HL-60/S4 treated with phorbol 12-myristate 13-acetate at 8.2 ng/mL for 4 days and 3 days (cell line): Measurements from ENCODE around the gene CELF4.

Experiments
- in situ Hi-C: fragments of 300-500 bp; cut with MboI; formaldehyde crosslinking; loops from 2 replicates; pipeline ENCODE4 v1.15.0; 2022; ENCODE audit warnings: low sequenced_read_pairs

Gene CELF4

DNA sequence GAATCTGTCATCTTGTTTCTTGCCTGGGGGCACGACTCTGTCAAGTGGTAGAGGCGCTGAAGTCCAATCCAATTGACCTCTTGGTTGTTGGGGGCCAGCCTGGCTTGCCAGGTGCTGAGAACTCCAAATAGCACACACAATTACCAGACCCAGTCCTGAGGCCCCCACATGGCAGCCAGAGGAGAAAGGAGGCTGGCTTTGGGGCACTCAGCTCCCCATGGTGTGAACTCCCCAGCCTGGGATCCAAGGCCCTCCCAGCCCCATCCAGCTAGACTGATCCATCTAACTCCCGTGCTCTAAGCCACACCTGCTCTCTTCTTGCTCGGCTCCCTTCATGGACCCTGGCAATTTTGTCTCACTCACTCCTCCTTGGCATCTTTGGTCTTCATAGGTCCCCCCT, 170.0 kb downstream of the CELF4 start:
- in situ Hi-C loops: no loop called here

DNA sequence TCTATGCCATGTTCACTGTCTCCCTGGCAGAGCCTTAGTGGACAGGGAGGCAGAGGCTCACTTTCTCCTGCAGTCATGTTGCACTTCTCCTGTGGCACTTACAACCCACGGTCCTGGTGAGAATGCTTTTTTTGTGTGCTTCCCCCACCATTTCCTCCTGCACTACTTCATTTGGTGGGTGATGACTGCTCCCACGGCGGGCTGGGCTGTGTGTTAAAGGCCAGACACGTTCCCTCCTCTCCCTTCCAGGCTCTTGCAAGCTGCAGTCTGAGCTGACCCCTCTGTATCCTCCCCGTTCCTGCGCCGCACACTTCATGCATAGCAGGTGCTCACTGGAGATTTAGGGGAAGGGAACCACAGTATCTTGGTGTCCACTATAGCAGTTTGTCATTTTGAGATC, 170.5 kb downstream of the CELF4 start:
- in situ Hi-C loops: no loop called here

DNA sequence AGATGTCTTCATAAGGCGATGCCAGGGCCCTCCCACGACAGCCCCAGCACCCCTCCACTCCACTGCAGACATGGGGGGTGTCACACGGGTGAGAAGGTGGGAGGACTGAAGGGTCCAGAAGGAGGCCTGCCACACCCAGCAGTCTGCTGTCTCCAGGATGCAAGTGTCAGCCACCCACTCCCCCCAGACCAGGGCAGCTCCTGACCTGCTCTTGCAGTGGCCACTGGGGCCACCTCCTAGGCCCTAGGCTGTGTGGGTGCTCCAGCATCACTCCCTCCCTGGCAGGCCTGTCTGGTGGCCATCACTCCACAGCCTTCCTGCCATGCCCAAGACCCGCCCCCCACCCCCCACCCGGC, 171.0 kb downstream of the CELF4 start:
- in situ Hi-C loops: no loop called here

DNA sequence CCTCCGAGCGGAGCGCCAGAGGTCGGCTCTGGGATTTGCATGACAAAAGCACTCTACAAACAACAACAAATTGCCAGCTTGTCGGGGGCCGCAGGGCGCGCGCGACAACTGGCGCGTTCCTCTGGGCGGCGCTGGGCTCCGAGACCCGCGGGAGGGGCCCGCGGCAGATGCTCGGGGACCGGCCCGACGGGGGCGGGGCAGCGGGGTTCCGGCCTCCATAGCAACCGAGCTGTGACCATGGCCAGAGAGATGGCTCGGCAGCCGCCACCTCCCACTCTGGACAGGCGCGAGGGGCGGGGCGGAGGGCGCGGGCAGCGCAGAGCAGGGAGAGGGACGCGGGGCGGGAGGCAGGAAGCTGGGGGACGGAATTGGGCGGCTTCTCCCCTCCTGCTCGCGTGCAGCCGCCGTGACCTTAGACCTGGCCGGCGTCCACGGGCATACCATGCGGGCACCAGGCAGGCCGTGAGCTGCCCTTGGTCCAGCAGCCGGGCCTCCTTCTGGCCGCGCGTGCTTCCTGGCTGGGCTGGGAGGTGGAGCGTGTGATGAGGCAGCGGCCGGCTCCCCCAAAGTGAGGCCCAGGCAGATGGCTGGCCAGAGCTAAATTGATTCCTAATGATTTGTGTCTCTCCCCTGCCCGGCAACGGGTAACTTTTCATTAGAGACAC, 171.5 kb downstream of the CELF4 start:
- in situ Hi-C loops: no loop called here

DNA sequence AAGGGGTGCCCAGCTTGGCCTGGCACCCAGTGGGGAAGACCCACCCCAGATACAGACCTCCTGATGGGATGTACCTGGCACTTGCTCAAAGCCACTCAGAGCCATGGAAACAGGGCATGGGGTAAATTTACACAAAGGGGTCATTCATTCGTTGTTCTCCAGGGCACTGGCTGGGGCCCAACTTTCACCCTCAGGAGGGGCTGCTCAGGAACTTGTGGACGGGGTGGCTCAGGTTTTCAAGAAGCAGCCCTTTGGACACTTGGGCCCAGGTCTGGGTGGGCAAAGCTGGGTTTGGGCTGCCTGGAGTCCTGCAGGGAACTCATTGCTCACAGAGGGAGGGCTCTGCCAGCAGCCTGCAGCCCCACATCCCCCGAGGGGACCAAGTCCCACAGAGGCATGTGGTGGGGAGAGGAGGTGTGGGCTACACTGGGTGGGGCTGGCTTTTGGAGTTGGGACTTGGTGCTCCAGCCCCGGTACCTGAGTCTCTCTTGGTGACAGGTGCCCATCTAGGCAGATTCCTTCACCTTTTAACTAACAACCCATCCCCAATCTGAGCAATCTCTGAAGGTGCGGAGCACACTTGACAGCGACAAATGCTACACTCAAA, 172.3 kb downstream of the CELF4 start:
- in situ Hi-C loops: no loop called here

DNA sequence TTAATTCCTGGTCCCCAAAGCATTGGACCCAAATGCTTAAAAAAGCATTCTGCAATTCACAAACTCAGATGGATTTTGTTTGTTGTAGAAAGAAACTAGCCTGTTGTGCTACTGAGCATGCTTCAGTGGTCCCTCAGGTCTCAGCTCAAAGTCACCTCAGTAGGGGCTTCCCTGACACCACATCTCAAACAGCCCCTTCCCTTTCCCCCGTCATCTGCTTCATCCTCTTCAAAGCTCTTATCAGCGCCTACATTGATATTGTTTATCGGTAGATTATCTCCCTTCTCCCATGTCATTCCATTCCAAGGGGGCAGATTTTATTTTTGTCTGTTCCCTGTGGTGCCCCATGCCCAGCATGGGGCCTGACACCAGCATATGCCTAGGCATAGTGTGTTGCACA, 172.9 kb downstream of the CELF4 start:
- in situ Hi-C loops: no loop called here

DNA sequence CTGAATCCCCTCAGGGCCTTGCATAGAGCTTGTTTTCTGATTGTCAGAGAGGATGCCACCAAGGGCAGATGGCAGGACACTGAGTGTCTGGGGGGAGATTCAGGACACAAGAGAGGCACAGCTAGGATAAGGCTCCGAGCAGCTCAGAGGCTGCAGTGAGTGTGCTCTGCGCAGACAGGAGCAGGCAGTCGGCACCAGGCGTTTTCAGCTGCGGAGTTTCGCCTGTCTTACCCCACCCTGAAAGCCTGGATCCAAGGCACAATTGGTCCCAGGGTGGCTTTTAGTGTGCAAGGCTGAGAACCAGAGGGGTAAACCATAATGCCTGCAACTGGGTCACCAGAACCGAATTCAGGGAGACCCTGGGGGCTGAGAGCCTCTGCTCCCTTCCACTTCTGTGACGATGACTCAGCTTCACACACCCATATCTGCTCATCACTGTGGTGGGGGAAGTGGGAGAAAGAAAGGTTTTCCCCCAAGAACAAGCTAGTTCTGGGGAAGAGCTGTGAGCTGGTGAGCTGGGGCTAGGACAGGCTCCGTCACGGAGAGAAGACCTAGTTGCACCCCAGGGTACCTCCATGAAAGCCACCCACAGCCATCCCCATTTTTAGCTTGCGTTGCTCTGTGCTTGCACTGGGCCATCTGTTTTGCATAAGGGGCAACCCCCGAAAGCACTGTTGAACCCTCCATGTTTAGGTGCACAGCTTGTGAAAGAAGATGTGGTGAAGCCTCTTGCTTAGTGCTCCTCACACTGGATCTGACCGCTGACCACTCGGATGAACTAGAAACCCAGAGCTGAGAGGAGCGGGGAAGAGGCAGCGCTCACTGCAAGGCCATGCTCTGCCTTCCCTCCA, 173.7 kb downstream of the CELF4 start:
- in situ Hi-C loops: no loop called here

DNA sequence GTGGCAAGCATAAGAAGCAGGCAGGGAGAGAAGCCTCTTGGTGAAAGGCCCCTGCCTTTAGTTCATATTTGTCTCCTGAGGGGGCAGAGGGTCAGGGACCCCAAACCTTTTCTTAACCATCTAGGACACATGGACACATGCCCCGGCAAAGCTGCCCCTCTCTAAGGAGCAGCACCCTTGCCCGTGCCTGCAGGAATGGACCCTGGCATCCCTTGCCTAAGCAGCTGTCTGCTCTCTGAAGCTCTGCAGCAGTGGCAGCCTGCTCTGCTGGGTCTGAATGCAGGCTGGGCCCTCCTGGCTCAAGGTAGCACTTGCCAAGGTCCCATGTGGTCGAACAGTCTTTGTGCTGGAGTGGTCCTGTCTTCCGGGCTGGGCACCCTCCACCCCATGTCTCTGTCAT, 174.4 kb downstream of the CELF4 start:
- in situ Hi-C loops: no loop called here

DNA sequence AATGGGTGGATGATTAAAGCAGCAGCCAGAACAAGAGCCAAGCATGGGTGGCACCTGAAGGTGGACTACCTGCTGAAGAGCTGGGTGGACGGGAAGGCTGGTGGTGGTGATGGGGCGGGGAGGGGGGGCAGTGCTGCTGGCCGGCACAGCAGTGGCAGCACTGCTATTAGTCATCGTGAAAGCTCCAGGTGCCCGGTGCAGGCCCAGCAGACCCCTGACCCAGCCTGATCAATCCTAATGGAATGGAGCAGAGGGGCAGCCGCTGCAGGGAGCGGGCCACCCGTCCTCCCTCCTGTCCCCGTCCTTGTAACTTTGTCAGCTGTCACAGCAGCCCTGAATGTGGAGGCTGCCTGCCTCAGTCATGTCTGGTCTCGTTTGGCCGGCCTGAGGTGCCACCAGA, 174.9 kb downstream of the CELF4 start:
- in situ Hi-C loops: no loop called here

DNA sequence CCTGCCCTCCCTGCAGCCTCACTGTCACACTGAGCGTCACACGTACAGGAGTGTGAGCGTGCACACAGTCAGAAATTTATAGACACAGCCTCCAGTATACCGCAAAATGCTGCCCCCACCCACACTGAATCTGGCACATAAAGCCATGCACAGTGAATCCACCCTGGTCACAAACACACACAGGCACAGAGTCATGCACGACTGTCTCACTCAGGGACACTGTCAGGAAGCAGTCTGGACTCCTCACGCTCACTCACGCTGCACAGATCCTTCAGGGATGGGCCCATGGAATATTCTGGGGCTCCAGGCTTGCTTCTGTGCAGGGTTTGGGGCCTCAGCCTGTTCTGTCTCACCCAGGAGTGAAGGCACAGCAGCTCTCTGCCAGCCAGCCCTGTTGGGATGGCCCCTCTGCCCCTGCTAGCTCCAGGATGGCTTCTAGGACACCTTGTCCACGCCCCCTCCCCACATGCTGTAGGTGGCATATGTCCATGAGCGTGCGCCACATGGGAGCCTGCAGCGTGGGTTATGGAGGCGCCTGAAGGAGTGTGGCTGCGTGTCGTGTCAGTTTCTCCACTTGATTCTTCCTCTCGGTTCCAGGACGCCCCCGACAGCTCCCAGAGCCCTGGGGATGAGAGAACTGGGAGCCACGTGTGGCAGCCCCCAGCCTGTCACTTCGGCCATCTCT, 175.8 kb downstream of the CELF4 start:
- in situ Hi-C loops: no loop called here

DNA sequence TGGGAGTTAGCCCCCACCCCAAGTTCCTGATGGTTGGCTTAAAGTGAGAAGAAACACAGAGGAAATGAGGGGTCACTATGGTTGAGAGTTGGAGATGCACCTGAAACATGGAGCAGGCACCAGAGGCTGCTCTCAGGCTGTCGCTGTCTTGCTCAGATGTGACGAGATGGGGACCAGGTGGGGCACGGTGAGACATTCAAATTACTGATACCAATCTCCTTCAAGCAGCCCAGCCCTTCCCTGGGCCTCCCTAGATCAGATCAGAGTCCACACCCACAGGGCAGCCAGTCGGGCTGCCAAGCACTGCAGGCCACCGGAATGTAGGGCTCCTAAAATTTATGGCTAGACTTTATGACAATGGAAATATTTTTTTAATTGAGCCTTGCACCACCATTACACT, 176.6 kb downstream of the CELF4 start:
- in situ Hi-C loops: no loop called here

DNA sequence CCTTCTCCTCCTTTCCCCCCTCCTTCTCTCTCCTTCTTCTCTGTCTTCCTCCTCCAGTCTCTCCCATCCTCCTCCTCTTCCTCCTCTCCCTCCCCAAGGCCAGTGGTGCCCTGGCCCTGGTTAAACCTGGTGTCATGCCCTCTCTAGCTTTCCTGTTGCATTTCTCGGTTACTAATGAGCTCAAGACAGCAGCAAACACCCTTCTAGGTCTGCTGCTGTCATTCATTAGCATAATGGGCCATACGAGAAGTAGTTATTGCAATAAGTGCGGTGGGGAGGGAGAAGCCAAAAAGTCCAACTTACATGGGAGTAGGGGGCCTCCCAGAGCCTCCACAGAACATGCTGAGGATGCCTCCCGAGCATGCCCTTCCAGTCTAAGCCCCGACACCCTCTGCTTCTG, 177.2 kb downstream of the CELF4 start:
- in situ Hi-C loops: no loop called here

DNA sequence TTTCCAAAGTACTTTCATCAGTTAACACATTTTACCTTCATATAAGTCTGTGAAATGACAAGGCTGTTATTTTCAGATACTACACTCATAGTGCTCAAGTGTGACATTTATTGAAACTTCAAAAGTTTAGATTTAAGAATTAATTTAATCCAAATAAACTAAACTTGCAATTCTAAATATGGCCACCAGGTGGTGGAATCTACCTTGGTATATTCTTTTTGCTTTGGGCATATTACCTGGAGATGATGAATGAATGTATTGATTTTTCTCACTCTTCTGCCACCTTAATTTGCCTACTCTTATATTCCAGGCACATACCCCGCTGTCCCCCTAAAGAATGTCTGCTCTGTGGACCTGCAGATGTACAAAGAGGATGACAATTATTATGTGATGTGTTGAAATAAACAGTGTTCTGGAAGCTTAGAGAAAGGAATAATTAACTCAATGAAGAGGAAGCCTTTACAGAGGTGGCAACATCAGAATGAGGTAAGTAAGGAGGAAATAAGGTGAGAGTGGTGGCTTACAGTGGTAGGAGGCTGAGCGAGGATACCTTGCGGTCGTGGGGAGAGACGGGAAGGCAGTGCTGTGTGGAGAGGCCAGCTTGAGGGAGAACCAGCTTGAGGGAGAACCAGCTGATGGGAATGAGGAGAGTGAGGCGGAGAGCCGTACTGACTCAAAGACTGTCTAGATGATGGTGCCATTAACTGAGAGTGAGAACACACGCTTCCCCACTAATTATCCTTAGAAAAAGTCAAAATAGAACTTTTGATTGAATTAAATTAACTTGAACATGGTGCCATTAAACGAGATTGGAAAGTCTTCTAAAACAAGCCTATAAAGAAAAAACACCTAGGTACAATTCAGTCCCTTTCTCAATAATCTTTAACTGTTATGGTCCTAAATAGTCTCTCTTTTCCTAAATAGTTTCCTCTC, 179.5 kb downstream of the CELF4 start:
- in situ Hi-C loops: no loop called here

DNA sequence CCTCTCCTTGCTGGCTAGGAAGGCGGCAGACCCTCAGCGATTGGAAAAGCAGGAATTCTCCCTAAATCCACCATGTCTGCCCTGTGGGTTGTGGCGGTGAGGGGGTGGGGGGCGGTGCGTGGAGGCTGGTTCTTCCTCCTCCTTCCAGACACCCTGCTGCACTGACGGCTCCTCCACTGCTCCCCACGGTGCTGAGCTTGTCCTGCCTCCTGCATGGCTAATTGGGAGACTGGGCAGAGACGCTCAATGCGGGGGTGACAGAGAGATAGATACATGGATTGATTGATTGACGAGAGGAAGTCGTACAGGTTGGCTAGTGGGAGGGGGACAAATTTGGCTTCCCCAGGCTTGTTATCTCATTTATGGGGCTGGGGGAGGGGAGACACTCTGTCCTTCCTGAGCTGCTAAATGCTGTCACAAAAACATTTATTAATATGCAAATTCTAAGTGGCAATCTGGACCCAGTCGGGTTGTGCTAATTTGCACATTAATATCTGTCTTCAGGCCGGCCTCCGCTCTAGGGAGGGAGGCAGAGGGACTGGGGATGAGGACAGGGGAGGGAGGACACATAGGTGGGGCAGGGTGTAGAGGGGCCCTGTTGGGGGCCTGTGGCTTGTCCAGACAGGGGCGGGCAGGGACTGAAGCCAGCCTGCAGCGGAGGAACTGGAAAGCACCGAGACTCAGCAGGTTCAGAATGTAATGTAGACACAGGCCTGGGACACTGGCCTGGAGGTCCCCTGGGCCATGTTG, 181.6 kb downstream of the CELF4 start:
- in situ Hi-C loops: no loop called here

DNA sequence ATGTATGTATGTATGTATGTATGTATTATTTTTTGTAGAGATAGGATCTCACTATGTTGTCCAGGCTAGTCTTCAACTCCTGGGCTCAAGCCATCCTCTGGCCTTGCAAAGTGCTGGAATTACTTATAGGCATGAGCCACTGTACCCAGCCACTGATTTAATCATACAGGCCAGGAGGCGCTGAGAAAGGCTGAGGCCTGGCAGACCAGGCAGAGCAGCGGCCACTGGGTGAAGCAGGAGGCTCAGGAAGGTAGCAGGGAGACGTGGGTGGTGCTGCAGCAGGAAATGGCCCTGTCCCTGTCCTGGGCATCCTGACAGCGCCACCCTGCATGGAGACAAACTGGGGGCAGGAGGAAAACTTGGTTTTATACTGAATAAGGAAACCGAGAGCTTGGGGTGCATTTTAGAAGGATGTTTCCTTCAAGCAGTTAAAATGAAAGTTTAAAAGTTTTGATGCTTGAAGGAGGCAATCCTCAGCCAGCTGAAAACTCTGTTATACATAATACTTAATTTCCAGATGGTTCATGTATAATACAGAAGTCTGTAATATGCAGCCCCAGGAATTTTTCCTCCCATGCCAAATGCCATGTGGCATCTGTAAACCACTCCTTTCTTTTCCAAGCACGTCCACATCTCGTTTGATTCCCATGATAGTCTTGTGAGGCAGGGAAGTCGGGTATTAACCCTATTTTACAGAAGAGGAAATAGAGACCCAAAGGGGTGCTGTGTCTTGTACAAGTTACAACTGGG, 182.4 kb downstream of the CELF4 start:
- in situ Hi-C loops: no loop called here

DNA sequence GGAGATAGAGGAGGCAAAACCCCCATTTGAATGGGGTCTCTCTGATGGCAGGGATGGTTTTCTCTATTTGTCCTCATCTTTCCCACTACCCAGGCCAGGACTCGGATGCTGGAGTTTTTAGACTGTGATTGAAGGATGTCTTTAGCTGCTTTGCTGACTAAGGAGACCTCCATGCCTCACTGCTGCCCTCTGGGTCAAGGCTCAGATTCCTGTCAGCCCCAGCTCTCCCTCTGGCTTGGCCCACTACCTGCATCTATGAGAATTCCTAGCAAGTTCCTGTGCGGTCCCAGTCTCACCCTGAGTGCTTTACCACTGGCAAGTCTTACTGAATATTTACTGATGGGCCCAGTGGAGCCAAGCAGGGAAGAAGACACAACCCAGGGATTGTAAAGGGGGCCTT, 184.0 kb downstream of the CELF4 start:
- in situ Hi-C loops: no loop called here

DNA sequence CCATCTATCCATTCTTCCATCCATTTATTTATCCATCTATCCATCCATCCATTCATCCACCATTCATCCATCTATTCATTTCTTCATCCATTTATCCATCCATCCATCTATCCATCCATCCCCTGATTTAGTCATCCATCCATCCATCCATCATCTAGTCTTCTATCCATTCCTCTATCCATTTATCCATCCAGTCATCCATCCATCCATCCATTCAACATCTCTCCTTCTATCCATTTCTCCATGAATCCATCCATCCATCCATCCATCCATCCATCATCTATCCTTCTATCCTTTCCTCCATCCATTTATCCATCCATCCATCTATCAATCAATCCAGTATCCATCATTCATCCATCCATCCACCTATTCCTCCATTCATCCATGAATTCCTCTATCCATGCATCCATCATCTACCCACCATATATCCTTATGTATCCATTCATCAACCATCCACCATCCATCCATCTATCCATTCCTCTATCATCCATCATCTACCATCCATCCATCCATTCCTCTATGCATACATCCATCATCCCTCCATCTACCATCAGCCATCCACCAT, 185.0 kb downstream of the CELF4 start:
- in situ Hi-C loops: no loop called here

DNA sequence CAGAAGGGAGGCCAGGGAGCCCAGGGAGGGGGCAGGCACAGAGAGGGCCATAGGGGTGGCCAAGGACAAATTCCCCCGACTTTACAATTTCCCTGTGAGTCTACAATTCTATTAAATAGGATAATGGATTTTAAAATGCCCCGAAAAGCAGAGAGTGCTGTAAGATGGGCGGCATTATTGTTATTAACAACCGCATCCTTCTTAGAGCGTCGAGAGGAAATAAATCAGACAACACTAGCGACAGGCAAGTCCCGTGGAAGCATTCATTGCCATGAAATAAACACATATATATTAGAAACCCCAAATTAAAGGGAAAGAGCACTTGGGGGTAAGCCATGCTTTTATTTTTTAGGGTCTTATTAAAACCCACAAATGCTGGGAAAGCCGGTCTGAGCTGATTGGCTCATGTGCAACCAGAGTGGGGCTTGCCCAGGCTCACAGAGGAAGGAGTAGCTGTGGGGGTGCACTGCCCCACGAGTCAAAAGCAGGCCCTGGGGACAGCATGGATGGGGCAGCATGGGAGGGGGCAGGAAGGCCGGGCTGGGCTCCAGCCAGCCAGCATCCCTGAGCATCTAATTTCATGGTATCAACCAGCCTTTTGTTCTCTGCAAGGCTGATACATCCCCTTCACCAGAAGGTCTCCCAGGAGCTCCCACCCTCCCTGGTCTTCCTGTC, 187.1 kb downstream of the CELF4 start:
- in situ Hi-C loops: no loop called here
